T-helper 2 cell treated with Interferon-gamma antibody and Interleukin-4, amounts not matched to agents 5 μg/mL and 100 μg/mL, for 36 hours (primary cell): Measurements from ENCODE around the gene HHLA2.
A peak's percentile ranks its signal among the peaks of the same experiment; 100 is the strongest.
"Not testable (repeated sequence)": the region's sequence is repeated elsewhere in the genome, so short reads cannot be mapped to it uniquely, and the experiment has no call there.

Source experiments
- DNase-seq: peaks from one replicate; pipeline ENCODE4 v3.0.0; 2021; ENCODE audit warnings: low spot score
- H3K27ac Mint-ChIP-seq: one replicate; pipeline ENCODE4 v1.8.0; 2021; ENCODE audit warnings: mild to moderate bottlenecking, mixed read lengths
- H3K27me3 Mint-ChIP-seq: one replicate; pipeline ENCODE4 v1.8.0; 2021; ENCODE audit warnings: low read depth, mixed read lengths
- H3K36me3 Mint-ChIP-seq: one replicate; pipeline ENCODE4 v1.8.0; 2021; ENCODE audit warnings: low read depth, mixed read lengths
- H3K4me1 Mint-ChIP-seq: one replicate; pipeline ENCODE4 v1.8.0; 2021; ENCODE audit warnings: low read depth, mixed read lengths
- H3K4me3 Mint-ChIP-seq: one replicate; pipeline ENCODE4 v1.8.0; 2022; ENCODE audit warnings: mild to moderate bottlenecking, moderate library complexity, mixed read lengths
- H3K9me3 Mint-ChIP-seq: one replicate; pipeline ENCODE4 v1.8.0; 2021; ENCODE audit warnings: mixed read lengths

The HHLA2 gene

DNA sequence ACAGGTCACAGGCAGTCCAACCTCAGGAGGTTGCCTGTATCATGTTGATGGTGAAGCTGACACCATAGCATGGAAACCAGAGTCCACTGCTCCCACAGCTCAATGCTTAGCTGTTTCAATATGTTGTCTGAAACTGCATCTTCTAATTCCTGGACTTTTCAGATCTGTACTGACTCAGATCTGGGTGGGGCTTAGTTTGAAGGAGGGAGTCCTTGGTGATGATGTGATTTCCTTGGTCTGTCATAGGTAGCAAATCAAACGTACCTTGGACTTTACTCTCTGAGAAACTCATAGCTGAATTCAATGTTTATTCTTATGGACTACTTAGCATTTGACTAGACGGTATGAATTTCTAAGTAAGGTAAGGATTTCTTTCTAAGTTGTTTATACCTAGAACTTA is at the start of gene HHLA2:
Gene HHLA2, plus strand, starts transcription at position 310 of the 400 bp plus-strand sequence. CDS start 55,266 bp downstream, outside the sequence.
- DNase-seq = peak; percentile 59

GRCh38 chr3:108250626-108251025 is 45.7 kb upstream of the HHLA2 start:
- Mint-ChIP-seq H3K4me3 (no peak overlapping the region), H3K9me3 (peaks cover 13% of the 10 kb centered on the region)
- DNase-seq = no peak

More for the DNA sequence above, at the start of gene HHLA2:
- Mint-ChIP-seq H3K9me3 (peaks cover 10% of the 10 kb centered on the region), H3K36me3 (peaks cover 16% of the 10 kb centered on the region), H3K27me3 (no peaks in the 10 kb centered on the region), H3K27ac (peak within 1 kb of the TSS; percentile 74), H3K4me3 (peak within 1 kb of the TSS; percentile 26), H3K4me1 (peaks cover 73% of the 10 kb centered on the region)

GRCh38 chr3:108251265-108251664 is 45.1 kb upstream of the HHLA2 start:
- H3K36me3 Mint-ChIP-seq = no peaks in the 10 kb centered on the region
- H3K27ac Mint-ChIP-seq = no peak overlapping the region
- DNase-seq = no peak
- no peaks in the 10 kb centered on the region for H3K27me3 Mint-ChIP-seq
- H3K4me3 Mint-ChIP-seq = no peak overlapping the region
- H3K4me1 Mint-ChIP-seq = peaks cover 3% of the 10 kb centered on the region
- H3K9me3 Mint-ChIP-seq = peaks cover 17% of the 10 kb centered on the region

More at GRCh38 chr3:108250626-108251025, 45.7 kb upstream of the HHLA2 start:
- Mint-ChIP-seq H3K36me3 (no peaks in the 10 kb centered on the region), H3K4me1 (peaks cover 3% of the 10 kb centered on the region), H3K27ac (no peak overlapping the region), H3K27me3 (no peaks in the 10 kb centered on the region)

DNA sequence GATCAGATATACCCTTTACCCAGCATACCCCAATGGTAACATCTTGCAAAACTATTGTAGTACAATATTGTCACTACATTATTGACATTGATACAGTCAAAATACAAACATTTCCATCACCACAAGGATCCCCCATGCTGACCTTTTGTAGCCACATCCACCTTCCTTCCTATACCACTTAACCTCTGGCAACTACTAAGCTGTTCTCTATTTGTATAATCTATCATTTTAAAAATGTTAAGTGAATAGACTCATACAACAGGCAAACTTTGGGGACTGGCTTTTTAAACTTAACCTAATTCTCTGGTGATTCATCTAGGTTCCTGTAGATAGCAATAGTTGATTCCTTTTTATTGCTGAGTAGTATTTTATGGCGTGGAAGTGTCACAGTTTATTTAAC is 44.5 kb upstream of the HHLA2 start:
- H3K4me3 Mint-ChIP-seq = no peak overlapping the region
- no peaks in the 10 kb centered on the region for H3K4me1 Mint-ChIP-seq
- no peaks in the 10 kb centered on the region for H3K27me3 Mint-ChIP-seq
- peaks cover 22% of the 10 kb centered on the region for H3K9me3 Mint-ChIP-seq
- H3K36me3 Mint-ChIP-seq = no peaks in the 10 kb centered on the region
- no peak for DNase-seq
- no peak overlapping the region for H3K27ac Mint-ChIP-seq

DNA sequence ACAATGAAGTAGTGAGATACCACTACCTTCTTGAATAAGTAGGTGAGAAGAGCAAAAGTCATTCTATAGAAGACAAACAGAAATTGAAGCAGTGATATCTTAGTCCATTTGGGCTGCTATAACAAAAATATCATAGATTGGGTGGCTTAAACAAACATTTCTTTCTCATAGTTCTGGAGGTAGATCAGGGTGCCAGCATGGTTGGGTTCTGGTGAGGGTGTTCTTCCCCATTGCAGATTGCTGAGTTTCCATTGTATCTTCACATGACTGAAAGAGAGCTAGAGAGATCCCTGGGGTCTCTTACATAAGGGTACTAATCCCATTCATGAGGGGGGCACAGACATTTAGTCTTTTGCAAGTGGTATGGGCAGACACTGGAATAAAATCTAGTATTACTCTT is 41.2 kb upstream of the HHLA2 start:
- Mint-ChIP-seq H3K9me3 (peaks cover 24% of the 10 kb centered on the region), H3K36me3 (no peaks in the 10 kb centered on the region), H3K4me1 (no peaks in the 10 kb centered on the region), H3K4me3 (no peak overlapping the region), H3K27ac (no peak overlapping the region), H3K27me3 (no peaks in the 10 kb centered on the region)
- no peak for DNase-seq

- not testable (repeated sequence) for H3K4me1 Mint-ChIP-seq, H3K27me3 Mint-ChIP-seq, H3K4me3 Mint-ChIP-seq, H3K36me3 Mint-ChIP-seq, DNase-seq, H3K27ac Mint-ChIP-seq
- H3K9me3 Mint-ChIP-seq = peaks cover 14% of the 10 kb centered on the region
These were observed 31.6 kb upstream of the HHLA2 start for GRCh38 chr3:108264534-108265298.

DNA sequence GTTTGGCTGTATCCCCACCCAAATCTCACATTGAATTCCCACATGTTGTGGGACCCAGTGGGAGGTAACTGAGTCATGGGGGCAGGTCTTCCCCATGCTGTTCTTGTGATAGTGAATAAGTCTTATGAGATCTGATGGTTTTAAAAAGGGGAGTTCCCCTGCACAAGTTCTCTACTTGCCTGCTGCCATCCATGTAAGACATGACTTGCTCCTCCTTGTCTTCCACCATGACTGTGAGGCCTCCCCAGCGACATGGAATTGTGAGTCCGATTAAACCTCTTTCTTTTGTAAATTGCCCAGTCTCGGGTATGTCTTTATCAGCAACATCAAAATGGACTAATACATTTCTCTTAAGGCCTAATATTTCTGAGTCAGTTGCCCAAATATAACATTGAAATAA is 28.1 kb upstream of the HHLA2 start:
- not testable (repeated sequence) for H3K4me1 Mint-ChIP-seq, DNase-seq, H3K36me3 Mint-ChIP-seq, H3K4me3 Mint-ChIP-seq, H3K27me3 Mint-ChIP-seq, H3K27ac Mint-ChIP-seq
- H3K9me3 Mint-ChIP-seq = peaks cover 16% of the 10 kb centered on the region

DNA sequence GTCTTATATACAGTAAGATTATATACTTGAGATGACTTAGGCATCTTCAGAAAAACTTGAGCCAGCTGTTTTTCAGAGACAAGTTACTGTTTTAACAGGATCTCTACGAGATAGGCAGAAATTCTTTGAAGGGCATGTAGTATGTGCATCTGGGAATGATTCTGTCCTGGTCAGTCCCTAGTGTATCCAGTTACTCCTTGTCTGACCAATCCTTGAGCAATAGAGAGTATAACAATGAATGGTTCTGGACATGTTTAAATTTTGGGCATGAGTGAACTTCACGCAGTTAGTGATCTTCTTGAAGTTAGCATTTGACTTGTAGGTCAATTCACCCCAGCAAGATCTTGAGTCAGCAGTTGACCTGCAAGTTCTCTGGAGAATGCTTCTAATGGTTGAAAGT is 24.7 kb upstream of the HHLA2 start:
- H3K27me3 Mint-ChIP-seq = no peaks in the 10 kb centered on the region
- H3K27ac Mint-ChIP-seq = no peak overlapping the region
- no peaks in the 10 kb centered on the region for H3K4me1 Mint-ChIP-seq
- peaks cover 4% of the 10 kb centered on the region for H3K36me3 Mint-ChIP-seq
- H3K9me3 Mint-ChIP-seq = peaks cover 29% of the 10 kb centered on the region
- DNase-seq = no peak
- H3K4me3 Mint-ChIP-seq = no peak overlapping the region

GRCh38 chr3:108279066-108279465 is 17.3 kb upstream of the HHLA2 start:
- H3K9me3 Mint-ChIP-seq = peaks cover 56% of the 10 kb centered on the region
- H3K4me1 Mint-ChIP-seq, H3K4me3 Mint-ChIP-seq, H3K27ac Mint-ChIP-seq, DNase-seq, H3K27me3 Mint-ChIP-seq: not testable (repeated sequence)
- H3K36me3 Mint-ChIP-seq = peaks cover 20% of the 10 kb centered on the region

- Mint-ChIP-seq H3K36me3 (peaks cover 22% of the 10 kb centered on the region), H3K27me3 (no peaks in the 10 kb centered on the region), H3K9me3 (peaks cover 53% of the 10 kb centered on the region), H3K4me3 (no peak overlapping the region), H3K27ac (no peak overlapping the region), H3K4me1 (peaks cover 6% of the 10 kb centered on the region)
- no peak for DNase-seq
These were observed 15.9 kb upstream of the HHLA2 start for GRCh38 chr3:108280476-108280875.

DNA sequence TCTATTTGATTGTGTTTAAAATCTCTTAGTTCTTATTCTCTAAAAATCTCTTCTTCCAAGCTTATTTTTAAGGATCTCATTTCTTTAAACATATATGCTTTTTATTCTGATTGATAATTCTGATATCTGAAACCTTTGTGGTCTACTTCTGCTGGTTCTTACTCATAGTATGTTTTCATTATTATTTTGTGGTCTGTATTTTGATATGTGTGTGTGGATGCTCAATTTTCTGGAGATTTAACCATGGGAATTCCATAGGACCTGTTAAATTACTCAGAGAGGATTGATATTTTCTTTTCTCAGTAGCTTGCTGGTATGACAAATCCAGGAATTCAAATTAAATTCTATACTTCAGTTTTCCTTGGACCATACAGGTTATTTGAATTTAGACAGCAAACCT is 14.7 kb upstream of the HHLA2 start:
- DNase-seq = no peak
- Mint-ChIP-seq H3K4me3 (no peak overlapping the region), H3K27ac (no peak overlapping the region), H3K9me3 (peaks cover 49% of the 10 kb centered on the region), H3K27me3 (no peaks in the 10 kb centered on the region), H3K36me3 (peaks cover 23% of the 10 kb centered on the region), H3K4me1 (peaks cover 7% of the 10 kb centered on the region)

- peaks cover 18% of the 10 kb centered on the region for H3K36me3 Mint-ChIP-seq
- DNase-seq = no peak
- no peaks in the 10 kb centered on the region for H3K27me3 Mint-ChIP-seq
- H3K27ac Mint-ChIP-seq = no peak overlapping the region
- peaks cover 7% of the 10 kb centered on the region for H3K4me1 Mint-ChIP-seq
- H3K4me3 Mint-ChIP-seq = no peak overlapping the region
- peaks cover 37% of the 10 kb centered on the region for H3K9me3 Mint-ChIP-seq
These were observed 13.3 kb upstream of the HHLA2 start for GRCh38 chr3:108283006-108283405.

DNA sequence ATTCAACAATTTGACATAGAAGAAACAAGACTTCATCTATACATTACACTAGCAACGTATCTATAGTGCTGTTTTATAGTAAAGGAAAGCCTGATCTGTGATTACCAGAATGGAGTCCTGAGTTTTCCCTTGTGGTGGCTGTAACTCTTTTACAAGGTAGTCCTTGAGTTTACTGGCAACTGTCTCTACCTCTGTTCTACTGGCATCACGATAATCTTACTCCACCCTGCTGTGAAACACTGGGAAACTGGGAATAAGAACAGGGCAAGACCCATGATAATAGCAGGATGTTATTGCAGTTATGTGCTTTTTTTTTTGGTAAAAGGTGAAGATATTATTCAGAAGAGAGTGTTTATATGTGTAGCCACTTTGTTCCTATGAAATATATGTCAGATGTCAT is 12.4 kb upstream of the HHLA2 start:
- Mint-ChIP-seq H3K27ac (no peak overlapping the region), H3K4me1 (peaks cover 7% of the 10 kb centered on the region), H3K27me3 (no peaks in the 10 kb centered on the region), H3K9me3 (peaks cover 29% of the 10 kb centered on the region), H3K36me3 (peaks cover 16% of the 10 kb centered on the region), H3K4me3 (no peak overlapping the region)
- DNase-seq = no peak

DNA sequence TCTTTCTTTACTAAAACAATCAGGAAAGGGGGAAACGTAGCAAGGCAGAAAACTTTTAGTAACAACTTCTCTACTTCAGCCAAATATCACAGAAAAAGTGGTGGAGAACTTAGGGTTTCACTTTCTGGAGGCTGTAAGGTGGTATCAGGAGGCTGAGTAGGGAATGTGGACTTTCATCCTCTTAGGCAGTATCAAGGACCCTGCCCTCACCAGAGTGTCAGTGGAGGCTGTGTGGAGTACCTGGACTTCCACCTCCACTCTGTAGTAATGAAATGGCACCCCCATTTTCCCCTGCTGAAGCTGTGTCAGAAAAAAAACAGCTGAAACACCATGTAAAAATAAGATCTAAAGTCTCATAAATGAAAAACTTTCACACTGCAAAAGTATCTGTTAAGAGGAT is 11.2 kb upstream of the HHLA2 start:
- peaks cover 21% of the 10 kb centered on the region for H3K9me3 Mint-ChIP-seq

DNA sequence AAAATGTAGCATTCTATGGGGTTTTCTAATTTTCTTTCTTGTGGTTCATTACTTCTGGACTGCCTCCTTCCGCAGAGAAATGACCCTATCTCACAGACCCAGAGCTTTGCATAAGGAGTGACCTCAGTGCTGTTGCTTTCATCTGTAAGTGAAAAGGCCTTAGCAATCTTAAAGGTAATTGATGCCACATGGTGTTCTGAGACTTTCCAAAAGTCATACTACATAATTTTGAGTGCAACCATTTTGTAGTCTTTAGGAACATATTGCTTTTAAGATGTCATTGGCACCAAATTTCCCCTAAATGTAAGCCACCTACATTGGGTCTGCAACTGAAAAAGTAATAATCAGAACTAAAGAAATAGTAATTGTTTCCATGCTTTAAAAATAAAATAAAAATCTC is 9.2 kb upstream of the HHLA2 start:
- Mint-ChIP-seq H3K4me1 (peaks cover 14% of the 10 kb centered on the region), H3K9me3 (peaks cover 31% of the 10 kb centered on the region), H3K27me3 (no peaks in the 10 kb centered on the region), H3K4me3 (no peak overlapping the region), H3K36me3 (peaks cover 25% of the 10 kb centered on the region), H3K27ac (no peak overlapping the region)
- DNase-seq = no peak

More for the DNA sequence above, 11.2 kb upstream of the HHLA2 start:
- Mint-ChIP-seq H3K36me3 (peaks cover 11% of the 10 kb centered on the region), H3K27me3 (no peaks in the 10 kb centered on the region), H3K4me1 (peaks cover 7% of the 10 kb centered on the region), H3K27ac (no peak overlapping the region), H3K4me3 (no peak overlapping the region)
- DNase-seq = no peak
